Brain pericyte (primary cell): Measurements from ENCODE around the gene GORASP2.

Source experiments
- DNase-seq: peaks from one replicate; pipeline ENCODE4 v3.0.0-alpha.2; 2012; ENCODE audit warnings: low read depth, low spot score

The GORASP2 gene

DNA sequence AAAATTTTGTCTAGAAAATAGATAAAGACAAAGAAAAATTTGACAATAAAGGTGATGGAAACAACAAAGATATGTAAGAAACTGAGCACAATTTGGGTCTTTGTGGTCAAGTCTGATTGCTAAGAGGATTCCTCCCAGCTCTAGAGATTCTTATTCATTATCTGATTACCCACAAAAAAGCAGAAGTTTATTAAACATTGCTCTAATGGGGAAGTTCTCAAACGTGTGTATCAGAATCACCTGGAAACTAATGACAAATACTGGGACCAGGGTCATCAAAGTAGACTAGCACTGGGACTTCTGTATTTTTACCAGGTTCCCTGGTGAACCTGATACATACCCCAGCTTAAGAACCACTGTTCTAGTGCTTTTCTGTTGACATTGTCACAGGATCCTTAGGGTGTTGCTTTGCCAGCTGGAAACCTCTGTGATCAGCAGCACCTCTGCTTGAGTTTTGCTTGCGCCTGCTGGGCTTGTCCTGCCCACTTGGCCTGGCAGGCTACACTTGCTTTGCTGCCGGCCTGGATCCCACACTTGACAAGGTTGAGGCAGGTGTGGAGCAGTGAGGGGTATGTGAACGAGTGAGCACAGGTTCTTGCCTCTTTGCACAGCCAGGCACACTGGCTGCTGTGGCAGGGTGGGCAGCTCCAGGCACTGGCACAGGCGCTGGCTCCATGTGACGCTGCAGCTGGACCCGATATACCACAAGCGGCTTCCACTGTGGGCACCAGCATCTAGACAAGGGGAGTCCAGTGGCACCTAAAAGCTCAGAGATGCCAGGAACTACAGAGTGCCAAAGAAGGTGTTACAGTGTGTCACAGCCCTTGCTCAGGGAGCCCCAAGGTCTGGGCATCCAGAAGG is 6.2 kb upstream of the GORASP2 start:
- no peak for DNase-seq

- DNase-seq: no peak
Measured at GRCh38 chr2:170923799-170924198, 5.3 kb upstream of the GORASP2 start.

DNA sequence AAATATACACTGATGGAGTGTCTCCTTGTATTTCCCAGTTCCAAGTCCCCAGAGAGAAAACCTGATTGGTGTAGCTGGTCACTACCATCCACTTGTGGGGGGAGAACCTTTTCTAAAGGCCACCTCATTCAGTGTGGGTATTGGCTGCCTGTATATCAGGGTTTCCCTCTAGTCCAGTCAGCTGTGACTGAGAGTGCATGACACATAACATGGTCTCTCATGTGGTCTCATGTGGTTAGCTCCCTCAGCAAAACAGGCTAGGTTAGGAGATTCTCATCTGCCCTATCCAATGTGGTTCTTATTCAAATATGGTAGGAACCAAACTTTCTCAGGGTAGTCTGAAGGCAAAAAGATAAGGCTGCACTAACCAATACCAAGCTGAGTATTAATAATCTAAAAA is 4.1 kb upstream of the GORASP2 start:
- DNase-seq: no peak

DNA sequence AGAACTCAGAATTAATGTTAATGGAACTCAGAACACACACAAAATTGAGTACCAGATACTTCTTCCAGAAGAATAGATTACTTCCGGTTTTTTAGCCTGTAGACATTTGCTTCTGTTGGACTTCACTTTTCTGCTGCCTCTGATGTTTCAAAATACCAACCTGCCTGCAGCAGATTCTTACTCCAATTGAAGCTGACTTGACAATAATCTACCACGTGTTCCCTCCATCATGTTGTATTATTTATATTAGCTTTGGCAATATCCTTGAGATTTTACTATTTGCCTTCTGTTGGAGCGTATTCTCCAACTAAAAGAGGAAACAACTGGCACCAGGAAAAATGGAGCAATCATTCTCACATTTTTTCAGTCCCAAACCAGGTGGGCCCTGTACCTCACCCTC is 3.1 kb upstream of the GORASP2 start:
- DNase-seq: no peak

- DNase-seq: no peak
Measured at GRCh38 chr2:170926743-170927297, 2.2 kb upstream of the GORASP2 start.

- no peak for DNase-seq
Measured at GRCh38 chr2:170928036-170928823, 823 bp upstream of the GORASP2 start.

GRCh38 chr2:170929686-170930050 is 615 bp downstream of the GORASP2 start:
- no peak for DNase-seq

GRCh38 chr2:170930131-170930990 is 1.3 kb downstream of the GORASP2 start:
- no peak for DNase-seq

GRCh38 chr2:170930991-170931266 is 1.9 kb downstream of the GORASP2 start:
- DNase-seq: no peak

DNA sequence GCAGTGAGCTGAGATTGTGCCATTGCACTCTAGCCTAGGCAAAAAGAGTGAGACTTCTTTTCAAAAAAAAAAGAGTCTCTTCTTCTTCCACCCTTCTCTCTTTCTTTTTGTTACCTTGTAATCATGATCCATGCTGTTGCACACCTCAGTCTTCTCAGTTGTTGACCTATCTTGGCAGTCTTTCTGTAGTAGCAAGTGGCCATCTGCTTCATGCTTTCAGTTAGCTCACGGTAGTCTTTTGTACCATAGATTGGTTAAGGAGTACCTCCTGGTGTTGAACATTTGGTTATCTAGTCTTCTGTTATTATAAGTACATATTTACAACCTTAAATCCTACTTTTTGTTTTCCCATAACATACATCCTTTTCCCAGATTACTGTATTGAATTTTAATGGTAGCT is 3.1 kb downstream of the GORASP2 start:
- DNase-seq: no peak

DNA sequence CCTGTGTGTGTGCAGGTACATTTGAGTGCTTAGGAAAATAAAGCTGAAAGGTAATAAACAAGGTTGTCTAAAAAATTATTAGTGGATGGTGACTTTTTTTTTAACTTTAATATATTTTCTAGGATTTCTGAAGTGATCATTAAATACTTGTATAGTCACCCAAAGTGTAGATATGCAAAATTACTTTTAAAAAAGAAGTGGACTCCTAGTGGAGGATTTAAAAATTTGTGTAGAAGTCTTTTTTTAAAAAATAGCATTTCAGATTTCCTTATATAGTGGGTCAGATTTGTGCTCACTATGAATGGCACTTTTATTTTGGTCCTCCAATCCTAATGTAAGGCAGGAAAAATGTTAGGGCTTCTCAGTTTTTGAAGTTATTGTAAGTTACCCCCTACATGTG is 3.9 kb downstream of the GORASP2 start:
- no peak for DNase-seq

DNA sequence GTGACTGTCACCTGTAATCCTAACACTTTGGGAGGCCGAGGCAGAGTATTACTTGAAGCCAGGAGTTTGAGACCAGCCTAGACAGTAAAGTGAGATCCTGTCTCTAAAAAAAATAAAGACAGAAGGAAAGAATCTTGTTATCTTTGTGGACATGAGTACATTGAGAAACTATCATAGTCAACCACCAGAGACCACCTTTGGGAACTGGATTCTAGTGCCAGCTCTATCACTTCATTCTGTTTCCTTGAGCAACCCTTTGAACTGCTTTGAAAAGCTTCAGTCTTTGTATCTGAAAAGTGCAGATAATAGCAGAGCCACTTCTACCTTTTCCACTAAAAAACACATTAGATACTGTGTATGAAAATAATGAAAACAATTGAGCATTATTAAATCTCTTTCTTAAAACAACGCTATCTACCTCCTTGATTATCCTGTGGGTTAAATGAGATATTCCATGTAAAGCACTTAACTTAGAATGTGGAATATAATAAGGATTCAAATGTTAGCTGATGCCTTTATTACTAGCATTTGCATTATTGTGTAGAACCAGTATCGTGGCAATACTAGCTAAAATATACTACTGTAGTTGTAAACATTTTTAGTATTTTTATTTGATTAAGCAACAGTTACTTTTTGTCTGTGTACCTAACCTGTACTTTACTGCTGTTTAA is 8.8 kb downstream of the GORASP2 start:
- no peak for DNase-seq

DNA sequence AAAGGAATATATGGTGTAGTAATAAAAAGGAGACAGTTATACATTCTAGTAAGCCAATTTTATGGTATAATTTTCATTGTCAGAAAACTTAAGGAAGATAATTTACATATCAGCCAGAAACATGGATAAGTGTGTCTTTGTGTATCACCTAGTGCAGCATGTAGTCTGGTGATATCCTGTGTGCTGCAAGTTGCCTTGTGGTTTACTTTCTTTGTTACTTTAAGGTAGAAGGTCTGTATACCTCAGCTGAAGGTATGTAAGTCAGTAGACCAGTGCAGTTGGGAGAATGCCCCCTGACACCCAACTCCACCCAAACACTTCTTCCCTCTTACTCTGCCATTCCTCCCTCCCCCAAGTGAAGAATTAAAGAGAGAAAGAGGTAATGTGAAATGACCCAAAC is 11.0 kb downstream of the GORASP2 start:
- DNase-seq: no peak

GRCh38 chr2:170942615-170943014 is 13.6 kb downstream of the GORASP2 start:
- no peak for DNase-seq

- no peak for DNase-seq
Measured at GRCh38 chr2:170943041-170943440, 14.0 kb downstream of the GORASP2 start.

GRCh38 chr2:170943596-170943995 is 14.5 kb downstream of the GORASP2 start:
- DNase-seq: no peak

DNA sequence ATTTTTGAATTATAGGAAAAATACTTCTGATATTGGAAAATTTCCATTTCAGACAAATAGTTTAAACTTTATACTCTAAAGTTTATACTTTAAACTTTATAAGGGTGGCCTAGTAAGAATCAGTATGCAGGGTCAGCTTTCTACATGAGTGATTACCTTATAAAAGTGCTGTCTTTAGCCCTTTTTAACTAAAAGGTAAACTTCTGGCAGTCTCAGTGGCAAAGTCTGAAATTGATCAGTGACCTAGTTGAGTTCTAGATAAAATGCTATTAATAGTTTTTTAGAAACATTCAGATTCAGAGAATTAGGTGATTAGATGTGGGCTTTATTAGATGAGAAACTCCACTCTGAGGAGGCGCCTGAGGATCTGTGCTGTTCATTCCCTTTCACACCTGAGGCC is 15.5 kb downstream of the GORASP2 start:
- DNase-seq: no peak

DNA sequence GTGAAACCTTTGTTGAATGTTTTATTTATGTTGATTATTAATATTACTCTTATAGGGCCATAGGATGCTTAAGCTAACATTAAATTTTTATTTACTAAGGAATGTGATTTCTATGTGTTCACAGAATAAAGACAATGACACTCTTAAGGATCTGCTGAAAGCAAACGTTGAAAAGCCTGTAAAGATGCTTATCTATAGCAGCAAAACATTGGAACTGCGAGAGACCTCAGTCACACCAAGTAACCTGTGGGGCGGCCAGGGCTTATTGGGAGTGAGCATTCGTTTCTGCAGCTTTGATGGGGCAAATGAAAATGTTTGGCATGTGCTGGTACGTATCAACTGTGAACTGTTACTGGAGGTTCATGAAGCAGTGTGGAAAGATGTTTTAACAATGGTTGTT is 20.4 kb downstream of the GORASP2 start:
- no peak for DNase-seq

DNA sequence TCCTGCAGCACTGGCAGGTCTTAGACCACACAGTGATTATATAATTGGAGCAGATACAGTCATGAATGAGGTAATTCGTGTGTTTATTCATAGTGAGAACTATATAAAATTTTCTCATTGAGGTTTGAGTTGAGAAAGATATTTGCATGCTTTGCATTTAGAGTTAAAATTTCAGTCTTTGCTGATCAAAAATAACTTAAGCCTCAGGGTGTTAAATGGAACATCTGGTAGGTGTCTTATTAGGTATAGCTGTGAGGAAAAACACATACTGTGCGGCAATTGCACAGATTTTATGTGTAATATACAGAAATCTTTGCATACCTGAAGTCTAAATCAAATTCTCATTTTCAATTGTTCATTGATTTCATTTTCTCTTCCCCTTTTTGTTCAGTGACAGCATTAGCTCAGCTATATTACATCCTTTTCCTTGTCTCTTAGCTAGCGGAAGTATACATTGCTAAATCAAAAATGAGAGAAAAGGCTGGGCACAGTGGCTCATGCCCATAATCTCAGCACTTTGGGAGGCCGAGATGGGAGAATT is 21.2 kb downstream of the GORASP2 start:
- no peak for DNase-seq

DNA sequence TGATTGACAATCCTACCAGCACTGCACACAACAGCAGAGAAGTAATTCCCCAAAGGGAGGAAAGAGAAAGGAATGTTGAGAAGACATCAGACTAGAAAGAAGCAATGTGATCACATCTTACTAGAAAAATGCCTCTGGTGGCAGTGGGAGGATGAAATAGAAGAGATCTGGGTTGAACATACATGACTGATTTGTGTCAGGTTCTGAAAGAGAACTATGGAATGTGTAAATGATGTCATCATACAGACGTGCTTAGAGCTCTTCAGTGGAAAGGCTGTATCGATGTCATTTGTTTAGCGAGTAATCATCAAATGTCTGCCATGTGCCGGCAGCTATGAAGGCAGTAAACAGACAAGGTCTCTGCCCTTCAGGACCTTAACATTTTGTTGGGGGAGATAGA is 24.9 kb downstream of the GORASP2 start:
- DNase-seq: no peak

DNA sequence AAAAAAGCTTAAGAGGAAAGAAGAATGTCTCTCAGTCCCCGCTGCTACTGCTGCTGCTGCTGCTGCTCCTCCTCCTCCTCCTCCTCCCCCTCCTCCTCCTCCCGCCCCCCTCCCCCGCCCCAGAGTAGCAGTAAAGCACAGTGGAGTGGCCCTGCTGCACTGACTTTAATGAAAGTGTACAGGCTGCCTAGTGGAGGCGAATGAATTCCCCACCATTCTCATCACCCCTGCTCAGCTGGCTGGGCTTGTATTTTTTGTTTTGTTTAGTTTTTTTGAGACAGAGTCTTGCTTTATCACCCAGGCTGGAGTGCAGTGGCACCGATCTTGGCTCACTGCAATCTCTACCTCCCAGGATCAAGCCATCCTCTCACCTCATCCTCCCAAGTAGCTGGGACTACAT is 34.3 kb downstream of the GORASP2 start:
- DNase-seq: no peak
